ENCODE results near the gene EXOC3.

GRCh38 chr5:395156-395920 lies 47.6 kb upstream of the EXOC3 start:
- no peak for TF ChIP-seq POLR2AphosphoS5 (IDR thresholded peaks at IDR 0.05; ENCODE audit: low read depth, low read length)
- no peak for TF ChIP-seq POLR2A (IDR thresholded peaks at IDR 0.05; ENCODE audit: low read depth, low read length)
